ENCODE data around the gene SPATA12.

DNA sequence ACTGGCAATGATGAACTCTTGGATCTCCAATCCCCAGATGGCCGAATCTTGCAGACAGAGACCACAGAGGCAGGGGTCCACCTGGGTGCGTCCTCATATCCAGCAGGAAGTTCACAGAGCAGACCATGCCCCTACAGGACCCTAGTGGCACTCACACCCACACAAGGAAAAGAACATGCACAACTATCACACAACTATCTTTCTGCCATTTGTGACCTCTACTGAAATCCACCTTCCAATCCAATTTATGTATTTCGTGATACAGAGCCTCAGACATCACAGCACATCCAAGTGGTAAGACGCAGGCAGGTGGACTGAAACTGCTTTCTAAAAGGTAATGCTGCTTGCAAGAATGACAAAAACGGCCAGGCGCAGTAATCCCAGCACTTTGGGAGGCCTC is 44.6 kb upstream of the SPATA12 start:
- TF ChIP-seq RAD21 (IDR thresholded peaks at IDR 0.05; ENCODE audit: low read depth) (no peak), EGR1 (IDR thresholded peaks at IDR 0.05) (no peak), CEBPB (IDR thresholded peaks at IDR 0.05) (no peak), CREB1 (IDR thresholded peaks at IDR 0.05; ENCODE audit: low read depth) (no peak), EP300 (IDR thresholded peaks at IDR 0.05; ENCODE audit: borderline replicate concordance) (no peak), TAF1 (IDR thresholded peaks at IDR 0.05; ENCODE audit: low read depth) (no peak), TEAD4 (IDR thresholded peaks at IDR 0.05) (no peak), NFIC (IDR thresholded peaks at IDR 0.05) (no peak)
- TF ChIP-seq, protein P1, sequence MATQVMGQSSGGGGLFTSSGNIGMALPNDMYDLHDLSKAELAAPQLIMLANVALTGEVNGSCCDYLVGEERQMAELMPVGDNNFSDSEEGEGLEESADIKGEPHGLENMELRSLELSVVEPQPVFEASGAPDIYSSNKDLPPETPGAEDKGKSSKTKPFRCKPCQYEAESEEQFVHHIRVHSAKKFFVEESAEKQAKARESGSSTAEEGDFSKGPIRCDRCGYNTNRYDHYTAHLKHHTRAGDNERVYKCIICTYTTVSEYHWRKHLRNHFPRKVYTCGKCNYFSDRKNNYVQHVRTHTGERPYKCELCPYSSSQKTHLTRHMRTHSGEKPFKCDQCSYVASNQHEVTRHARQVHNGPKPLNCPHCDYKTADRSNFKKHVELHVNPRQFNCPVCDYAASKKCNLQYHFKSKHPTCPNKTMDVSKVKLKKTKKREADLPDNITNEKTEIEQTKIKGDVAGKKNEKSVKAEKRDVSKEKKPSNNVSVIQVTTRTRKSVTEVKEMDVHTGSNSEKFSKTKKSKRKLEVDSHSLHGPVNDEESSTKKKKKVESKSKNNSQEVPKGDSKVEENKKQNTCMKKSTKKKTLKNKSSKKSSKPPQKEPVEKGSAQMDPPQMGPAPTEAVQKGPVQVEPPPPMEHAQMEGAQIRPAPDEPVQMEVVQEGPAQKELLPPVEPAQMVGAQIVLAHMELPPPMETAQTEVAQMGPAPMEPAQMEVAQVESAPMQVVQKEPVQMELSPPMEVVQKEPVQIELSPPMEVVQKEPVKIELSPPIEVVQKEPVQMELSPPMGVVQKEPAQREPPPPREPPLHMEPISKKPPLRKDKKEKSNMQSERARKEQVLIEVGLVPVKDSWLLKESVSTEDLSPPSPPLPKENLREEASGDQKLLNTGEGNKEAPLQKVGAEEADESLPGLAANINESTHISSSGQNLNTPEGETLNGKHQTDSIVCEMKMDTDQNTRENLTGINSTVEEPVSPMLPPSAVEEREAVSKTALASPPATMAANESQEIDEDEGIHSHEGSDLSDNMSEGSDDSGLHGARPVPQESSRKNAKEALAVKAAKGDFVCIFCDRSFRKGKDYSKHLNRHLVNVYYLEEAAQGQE (IDR thresholded peaks at IDR 0.05; ENCODE audit: low read depth): no peak

Measured in Ishikawa (cell line).